GM18907 (cell line): Measurements from ENCODE around the gene COL12A1.

Experiments used
- ATAC-seq: cut with Tn5 transposase; IDR thresholded peaks from one replicate; pipeline ENCODE4 v1.9.1; 2021; ENCODE audit warnings: mild to moderate bottlenecking, moderate library complexity; ENCODE audit not compliant: unreplicated experiment

Gene COL12A1

GRCh38 chr6:75107913-75108312 lies 97.9 kb downstream of the COL12A1 start:
- ATAC-seq, result no peak

- ATAC-seq, result no peak
These were observed 99.4 kb downstream of the COL12A1 start for GRCh38 chr6:75106426-75106825.

DNA sequence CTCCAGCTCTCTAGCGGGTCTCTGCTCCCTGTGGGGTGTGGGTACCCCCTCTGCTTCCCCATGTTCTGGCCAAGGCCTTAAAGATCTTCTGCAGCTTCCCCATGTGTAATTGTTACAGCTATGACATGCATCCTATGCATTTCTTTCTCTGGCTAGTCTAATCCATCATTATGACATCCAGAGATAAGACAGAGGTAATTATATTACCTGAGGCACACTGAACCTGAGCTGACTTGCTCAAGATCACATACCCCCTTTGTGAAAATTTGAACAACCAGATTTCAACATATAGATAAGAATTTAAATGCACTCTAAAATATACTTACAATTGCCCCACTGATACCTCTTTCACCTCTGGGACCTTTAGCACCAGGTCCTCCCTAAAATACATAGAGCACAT lies 102.4 kb downstream of the COL12A1 start:
- ATAC-seq, result no peak

GRCh38 chr6:75102301-75102700 lies 103.6 kb downstream of the COL12A1 start:
- no peak for ATAC-seq

- ATAC-seq, result no peak
These were observed 104.0 kb downstream of the COL12A1 start for GRCh38 chr6:75101896-75102295.

- no peak for ATAC-seq
These were observed 107.1 kb downstream of the COL12A1 start for GRCh38 chr6:75098709-75099108.

DNA sequence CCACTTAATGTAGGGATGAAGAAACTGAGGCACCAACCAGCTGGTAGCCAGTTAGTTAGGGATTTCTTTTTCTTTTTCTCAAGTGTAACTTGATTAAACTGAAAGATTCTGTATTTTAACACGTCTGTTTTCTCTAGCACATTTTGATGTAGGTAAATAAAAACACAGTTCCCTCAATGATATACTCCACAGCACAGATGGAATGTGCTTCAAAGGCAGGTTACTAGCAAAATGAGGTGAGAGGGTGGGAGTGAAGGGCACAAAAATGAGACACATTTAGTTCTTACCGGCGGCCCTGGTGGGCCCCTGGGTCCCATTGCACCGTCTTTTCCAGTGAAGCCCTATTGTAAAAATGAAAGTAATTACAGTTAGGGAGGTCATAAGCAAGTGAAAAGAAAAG lies 108.9 kb downstream of the COL12A1 start:
- no peak for ATAC-seq

GRCh38 chr6:75094614-75095200 lies 111.1 kb downstream of the COL12A1 start:
- no peak for ATAC-seq

DNA sequence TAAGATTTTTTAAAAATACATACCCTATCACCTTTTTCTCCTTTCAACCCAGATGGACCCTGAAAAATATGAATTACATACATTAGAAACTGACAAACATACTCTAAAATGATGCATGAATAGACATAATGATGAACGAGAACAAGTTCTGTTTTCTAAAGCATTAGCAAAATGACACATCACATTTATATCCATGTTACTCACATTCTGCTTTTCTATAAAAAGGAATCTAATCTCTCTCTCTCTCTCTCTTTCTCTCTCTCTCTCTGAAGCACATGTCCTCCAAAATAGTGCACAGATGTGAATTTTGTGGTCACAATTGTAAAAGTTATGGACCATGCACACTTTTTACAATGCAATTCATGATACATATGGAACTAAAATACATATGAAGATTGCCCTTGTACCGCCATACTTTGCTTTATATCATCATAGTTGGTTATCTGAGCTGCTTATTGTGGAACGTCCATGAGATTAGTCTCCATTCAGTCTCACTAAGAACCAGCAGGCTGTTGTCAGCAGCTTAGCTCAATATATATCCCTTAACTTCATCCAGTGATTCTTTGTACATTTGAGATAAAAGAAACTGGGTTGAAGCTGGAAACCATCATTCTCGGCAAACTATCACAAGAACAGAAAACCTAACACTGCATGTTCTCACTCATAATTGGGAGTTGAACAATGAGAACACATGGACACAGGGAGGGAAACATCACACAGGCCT lies 114.2 kb downstream of the COL12A1 start:
- ATAC-seq, result no peak

- no peak for ATAC-seq
These were observed 115.3 kb downstream of the COL12A1 start for GRCh38 chr6:75090576-75090975.

- ATAC-seq, result no peak
These were observed 115.9 kb downstream of the COL12A1 start for GRCh38 chr6:75089921-75090320.

DNA sequence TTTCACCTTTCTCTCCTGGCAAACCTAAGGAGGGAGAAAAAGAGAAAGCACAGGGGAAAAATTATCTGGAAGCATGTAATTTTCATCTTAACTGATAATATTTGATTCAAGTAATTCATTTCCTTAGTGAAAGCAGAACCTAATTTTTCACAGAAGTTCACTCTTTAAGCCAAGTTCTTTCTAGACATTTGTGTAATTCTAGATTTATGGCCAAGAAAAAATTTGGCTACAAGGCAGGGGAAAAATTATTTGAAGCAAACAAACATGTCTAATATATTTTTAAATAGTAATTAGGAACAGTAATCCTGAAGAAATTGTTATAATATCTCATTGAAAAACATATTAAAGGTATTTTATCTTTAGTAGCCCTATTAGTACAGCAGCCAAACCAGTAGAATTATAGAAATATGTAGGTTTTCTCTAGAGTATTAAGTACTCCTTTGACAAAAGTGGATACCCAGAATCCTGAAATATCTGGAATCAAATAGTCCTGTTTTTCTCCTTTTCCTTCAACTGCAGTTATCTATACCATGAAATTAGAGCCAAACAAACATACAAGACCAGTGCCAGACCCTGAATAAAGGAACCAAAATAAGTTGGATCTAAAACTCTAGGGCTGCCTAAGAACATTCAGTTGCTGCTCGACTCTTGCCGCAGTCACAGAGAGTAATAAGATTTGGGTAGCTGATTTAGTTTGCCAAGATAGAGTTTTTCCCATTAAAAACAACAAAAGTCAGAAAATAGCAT lies 116.5 kb downstream of the COL12A1 start:
- ATAC-seq, result no peak

- no peak for ATAC-seq
These were observed 119.8 kb downstream of the COL12A1 start for GRCh38 chr6:75085931-75086635.

DNA sequence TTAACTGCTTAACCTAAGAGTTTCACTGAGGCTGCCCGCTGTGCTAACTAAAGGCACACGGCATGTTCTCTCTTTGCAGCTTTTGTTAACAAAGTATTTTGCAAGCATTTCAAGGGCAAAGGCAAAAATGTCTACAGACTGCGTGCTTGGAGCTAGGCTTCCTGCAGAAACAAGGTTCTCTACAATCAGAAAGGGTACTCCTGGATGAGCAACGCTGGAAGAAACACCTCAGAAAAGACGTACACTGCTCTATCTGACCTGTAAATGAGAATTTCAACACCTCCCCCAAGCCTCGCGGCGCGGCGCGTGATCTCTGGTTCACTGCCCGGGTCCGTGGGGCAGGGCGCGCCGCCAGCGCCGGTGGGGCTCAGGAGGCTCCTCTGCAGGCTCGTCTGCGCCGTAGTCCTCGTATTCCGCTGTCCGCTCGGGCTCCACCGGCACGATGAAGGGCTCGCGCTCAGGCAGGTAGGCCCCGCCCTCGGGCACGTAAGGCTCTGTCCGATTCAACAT lies 120.9 kb downstream of the COL12A1 start:
- ATAC-seq, result no peak

- ATAC-seq, result no peak
These were observed 121.8 kb downstream of the COL12A1 start for GRCh38 chr6:75084018-75084417.

GRCh38 chr6:75081921-75082320 lies 123.9 kb downstream of the COL12A1 start:
- ATAC-seq, result no peak

DNA sequence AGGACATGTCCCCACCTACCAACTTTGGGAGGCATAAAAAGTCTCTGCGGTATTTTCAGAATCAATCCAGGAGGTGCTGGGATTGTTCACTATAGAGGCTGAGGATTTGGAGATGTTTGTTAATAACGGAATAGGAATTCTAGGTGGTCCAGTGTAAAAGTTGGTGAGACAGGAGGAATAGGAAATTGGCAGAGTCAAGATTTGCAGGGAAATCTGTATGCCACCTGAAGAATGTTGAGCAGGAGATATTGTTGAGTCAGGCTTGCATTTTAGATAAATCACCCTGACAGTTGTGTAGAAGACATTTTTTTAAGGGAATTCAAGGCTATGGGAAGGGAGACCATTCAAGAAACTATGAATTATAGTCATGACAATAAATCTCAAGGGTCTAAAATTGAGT lies 124.8 kb downstream of the COL12A1 start:
- no peak for ATAC-seq

DNA sequence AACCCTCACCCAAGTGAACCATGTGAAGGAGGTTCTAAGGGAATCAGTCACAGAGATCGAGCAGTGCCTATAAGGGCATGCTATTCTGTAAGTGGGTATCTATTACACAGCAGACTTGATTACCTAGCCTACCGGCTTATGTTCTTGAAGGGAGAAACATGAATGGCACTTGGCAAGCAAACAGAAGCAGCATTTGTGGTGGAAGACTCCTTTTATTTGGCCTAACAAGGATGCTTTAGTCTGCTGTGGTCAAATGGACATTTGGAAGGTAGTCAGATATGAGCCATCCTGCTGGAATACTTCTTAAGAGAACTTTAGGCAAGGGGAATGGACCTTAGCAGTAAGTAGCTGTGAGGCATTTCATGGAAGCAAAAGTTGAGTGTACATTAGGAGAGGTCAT lies 126.3 kb downstream of the COL12A1 start:
- no peak for ATAC-seq

DNA sequence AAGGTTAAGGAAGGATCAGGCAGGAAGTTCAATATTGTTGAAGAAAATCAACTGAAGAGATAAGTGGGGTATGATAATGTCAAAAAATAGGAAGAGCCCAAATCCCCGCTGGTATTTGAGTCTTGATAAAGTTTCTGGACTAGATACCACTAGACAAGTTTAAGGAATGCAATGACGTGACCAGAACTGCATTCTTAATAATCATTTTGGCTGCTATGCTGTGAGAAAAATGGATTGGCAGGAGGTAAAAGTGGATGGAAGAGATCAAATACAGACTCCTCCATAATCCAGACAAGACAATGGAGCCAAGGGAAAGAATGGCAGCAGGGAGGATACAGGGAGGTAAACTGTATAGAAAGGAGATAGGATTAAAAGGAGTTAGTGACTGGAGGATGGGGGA lies 128.2 kb downstream of the COL12A1 start:
- ATAC-seq, result no peak

DNA sequence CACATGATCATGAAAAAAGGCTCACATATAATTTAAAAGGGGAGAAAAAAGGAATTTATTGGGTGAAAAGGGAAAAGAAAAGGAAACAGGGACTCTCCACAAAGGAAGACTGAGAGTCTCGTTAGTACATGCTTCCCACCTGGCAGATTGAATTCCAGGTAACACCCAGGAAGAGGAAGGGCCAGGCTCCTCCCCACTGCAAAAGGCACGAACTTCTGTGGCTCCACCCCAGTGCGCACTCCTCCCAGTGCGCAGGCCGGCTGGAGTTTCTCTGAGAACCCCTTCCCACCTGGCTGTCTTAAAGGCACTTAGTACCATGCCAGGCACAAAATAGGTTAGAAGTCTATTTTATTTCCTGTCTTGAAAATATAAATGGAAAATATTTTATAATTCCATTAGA lies 129.8 kb downstream of the COL12A1 start:
- ATAC-seq, result no peak

- no peak for ATAC-seq
These were observed 135.6 kb downstream of the COL12A1 start for GRCh38 chr6:75070244-75070643.
